Tibial artery (tissue), 4 donors: ENCODE data around the gene SIGLEC5.

Experiments
- DNase-seq, 2 donors: peaks; one replicate each; pipeline ENCODE4 v3.0.0-alpha.2; 2019
- H3K27ac ChIP-seq, 2 donors: fragments of 200-600 bp; sonication (generic) in 1 of 2; 1 replicate in 1 of 2; 2 replicates in 1 of 2; pipeline ENCODE4 v1.5.1; 2018 to 2019; ENCODE audit warnings: mild to moderate bottlenecking in 1 of 2
- H3K27me3 ChIP-seq, 2 donors: fragments of 200-600 bp; sonication (generic) in 1 of 2; one replicate each; pipeline versions ENCODE4 v1.5.1 to v1.6.0; 2016 to 2019
- H3K36me3 ChIP-seq, 3 donors: fragments of 200-600 bp; sonication (generic) in 2 of 3; one replicate each; pipeline ENCODE4 v1.5.1; 2016 to 2019; ENCODE audit warnings: mild to moderate bottlenecking in 2 of 3
- H3K4me1 ChIP-seq, 4 donors: fragments of 200-600 bp; sonication (generic) in 2 of 4; 1 replicate in 3 of 4; 2 replicates in 1 of 4; pipeline ENCODE4 v1.5.1; 2016 to 2019
- H3K4me3 ChIP-seq, 2 donors: fragments of 200-600 bp; sonication (generic) in 1 of 2; 1 replicate in 1 of 2; 2 replicates in 1 of 2; pipeline ENCODE4 v1.5.1; 2018 to 2019; ENCODE audit warnings: mild to moderate bottlenecking in 2 of 2
- H3K9me3 ChIP-seq, 3 donors: fragments of 200-600 bp; sonication (generic) in 1 of 3; one replicate each; pipeline ENCODE4 v1.5.1; 2016 to 2019
- intact Hi-C: fragments of 100-400 bp; cut with DNase I; formaldehyde crosslinking; loops from one replicate; pipeline ENCODE4 v1.15.0; 2023; ENCODE audit warnings: low total_unique reads
- TF ChIP-seq, protein P1 (sequence below), 2 experiments: fragments of 200-600 bp in 1 of 2; fragments of 450-650 bp in 1 of 2; IDR thresholded peaks; one replicate each; pipeline ENCODE4 v1.5.1; 2017 to 2019; ENCODE audit warnings: antibody characterized with exemption in 2 of 2, mild to moderate bottlenecking in 1 of 2, moderate library complexity in 1 of 2

The SIGLEC5 gene

GRCh38 chr19:51663650-51664049 lies 33.4 kb upstream of the SIGLEC5 start:
- Histone ChIP-seq H3K9me3 (no peaks in the 10 kb centered on the region), H3K4me1 (no peaks in the 10 kb centered on the region), H3K4me3 (no peak overlapping the region), H3K27me3 (peaks cover 0 to 35% of the 10 kb centered on the region in 2 donors), H3K36me3 (no peaks in the 10 kb centered on the region), H3K27ac (no peak overlapping the region)
- DNase-seq: no peak
- TF ChIP-seq, protein P1, sequence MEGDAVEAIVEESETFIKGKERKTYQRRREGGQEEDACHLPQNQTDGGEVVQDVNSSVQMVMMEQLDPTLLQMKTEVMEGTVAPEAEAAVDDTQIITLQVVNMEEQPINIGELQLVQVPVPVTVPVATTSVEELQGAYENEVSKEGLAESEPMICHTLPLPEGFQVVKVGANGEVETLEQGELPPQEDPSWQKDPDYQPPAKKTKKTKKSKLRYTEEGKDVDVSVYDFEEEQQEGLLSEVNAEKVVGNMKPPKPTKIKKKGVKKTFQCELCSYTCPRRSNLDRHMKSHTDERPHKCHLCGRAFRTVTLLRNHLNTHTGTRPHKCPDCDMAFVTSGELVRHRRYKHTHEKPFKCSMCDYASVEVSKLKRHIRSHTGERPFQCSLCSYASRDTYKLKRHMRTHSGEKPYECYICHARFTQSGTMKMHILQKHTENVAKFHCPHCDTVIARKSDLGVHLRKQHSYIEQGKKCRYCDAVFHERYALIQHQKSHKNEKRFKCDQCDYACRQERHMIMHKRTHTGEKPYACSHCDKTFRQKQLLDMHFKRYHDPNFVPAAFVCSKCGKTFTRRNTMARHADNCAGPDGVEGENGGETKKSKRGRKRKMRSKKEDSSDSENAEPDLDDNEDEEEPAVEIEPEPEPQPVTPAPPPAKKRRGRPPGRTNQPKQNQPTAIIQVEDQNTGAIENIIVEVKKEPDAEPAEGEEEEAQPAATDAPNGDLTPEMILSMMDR (IDR thresholded peaks at IDR 0.05): no peak
- intact Hi-C loops: no loop called here

DNA sequence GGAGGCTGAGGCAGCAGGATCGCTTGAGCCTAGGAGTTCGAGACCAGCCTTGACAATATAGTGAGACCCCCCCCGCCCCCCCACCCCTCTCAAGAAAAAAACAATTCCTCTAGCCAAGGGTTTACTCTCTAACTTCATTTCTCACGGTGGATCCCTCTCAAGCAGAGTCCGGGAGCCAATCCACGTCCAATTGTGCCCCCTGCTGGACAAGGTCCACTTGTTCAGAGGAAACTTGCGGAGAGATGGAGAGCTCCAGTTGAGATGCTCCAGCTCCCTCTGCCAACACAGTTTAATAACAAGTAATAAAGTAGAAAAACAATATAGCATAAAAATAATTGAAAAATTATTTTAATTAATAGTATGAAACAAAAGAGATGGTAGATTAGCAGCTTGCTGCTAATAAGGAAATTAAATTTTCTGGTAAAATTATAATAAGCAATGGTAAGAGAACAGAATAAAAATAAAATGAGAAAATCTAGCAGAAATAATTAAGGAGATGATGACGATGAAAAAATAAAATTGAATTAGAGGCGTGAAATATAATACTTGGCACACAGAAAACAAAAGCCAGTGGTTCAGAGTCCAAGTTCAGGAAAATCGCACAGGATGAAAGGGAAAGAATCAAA lies 30.9 kb upstream of the SIGLEC5 start:
- Histone ChIP-seq H3K4me1 (peaks cover 0 to 6% (median 2%) of the 10 kb centered on the region in 4 donors), H3K27me3 (peaks cover 0 to 33% of the 10 kb centered on the region in 2 donors), H3K27ac (no peak overlapping the region), H3K9me3 (no peaks in the 10 kb centered on the region), H3K36me3 (no peaks in the 10 kb centered on the region), H3K4me3 (no peak overlapping the region)
- TF ChIP-seq, protein P1 (IDR thresholded peaks at IDR 0.05): peak; percentile 34 to 37
- intact Hi-C loops: no loop called here
- peak in 1 of 2 donors; percentile 68 for DNase-seq

DNA sequence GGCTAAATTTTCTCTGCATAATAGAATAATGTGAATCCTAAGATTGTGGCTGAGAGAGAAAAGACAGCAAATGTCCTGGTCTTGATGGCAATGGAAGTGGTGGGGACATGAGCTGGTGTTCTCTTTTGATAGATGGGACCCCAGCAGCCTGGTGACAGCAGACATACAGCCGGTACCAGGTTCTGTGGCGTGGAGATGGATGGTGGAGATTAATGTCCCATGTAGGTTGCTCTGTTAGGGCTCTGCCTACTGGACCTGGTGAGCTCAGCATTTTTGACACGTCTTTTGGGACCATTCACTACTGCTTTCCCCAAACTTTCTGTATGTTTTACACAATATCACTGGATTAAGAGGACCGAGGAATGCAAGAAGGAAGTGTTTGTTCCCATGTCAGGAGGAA lies 24.6 kb upstream of the SIGLEC5 start:
- no peaks in the 10 kb centered on the region for H3K36me3 ChIP-seq
- no peak overlapping the region for H3K27ac ChIP-seq
- peaks cover 0 to 6% (median 2%) of the 10 kb centered on the region in 4 donors for H3K4me1 ChIP-seq
- TF ChIP-seq, protein P1 (IDR thresholded peaks at IDR 0.05): no peak
- DNase-seq: no peak
- intact Hi-C loops: loop anchor here (10.0 kb wide), 1 partner anchor 180 kb away; the partner anchor contains the start of gene CEACAM18
- H3K27me3 ChIP-seq: peaks cover 0 to 3% of the 10 kb centered on the region in 2 donors
- no peaks in the 10 kb centered on the region for H3K9me3 ChIP-seq
- no peak overlapping the region for H3K4me3 ChIP-seq

GRCh38 chr19:51653162-51653561 lies 23.0 kb upstream of the SIGLEC5 start:
- no peaks in the 10 kb centered on the region for H3K36me3 ChIP-seq
- H3K9me3 ChIP-seq: no peaks in the 10 kb centered on the region
- peaks cover 0 to 3% of the 10 kb centered on the region in 2 donors for H3K27me3 ChIP-seq
- no peak overlapping the region for H3K4me3 ChIP-seq
- no peak overlapping the region for H3K27ac ChIP-seq
- TF ChIP-seq, protein P1 (IDR thresholded peaks at IDR 0.05): no peak
- no peak for DNase-seq
- peaks cover 0 to 6% (median 2%) of the 10 kb centered on the region in 4 donors for H3K4me1 ChIP-seq
- intact Hi-C loops: loop anchor here (10.0 kb wide), 1 partner anchor 178 kb away; the partner anchor contains the start of gene CEACAM18

DNA sequence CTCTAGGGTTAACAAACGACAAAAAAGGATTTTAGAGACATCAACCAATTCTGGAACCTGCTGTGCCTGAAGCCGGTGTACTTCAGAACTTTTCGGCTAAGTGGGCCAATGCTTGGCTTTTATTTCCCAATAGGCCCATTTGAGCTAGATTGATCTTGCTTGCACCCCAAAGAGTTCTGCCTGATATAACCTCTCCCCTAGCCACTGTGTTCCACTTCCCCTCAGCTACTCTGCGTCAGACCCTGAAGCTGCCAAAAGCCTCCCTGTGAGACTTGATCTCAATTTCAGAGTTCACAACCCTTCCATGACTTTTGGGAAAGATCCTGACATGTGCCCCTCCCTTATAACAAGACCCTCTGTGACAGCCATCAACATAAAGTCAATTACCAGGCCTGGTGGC lies 22.1 kb upstream of the SIGLEC5 start:
- H3K4me1 ChIP-seq: peaks cover 0 to 6% (median 2%) of the 10 kb centered on the region in 4 donors
- DNase-seq: no peak
- peaks cover 0 to 3% of the 10 kb centered on the region in 2 donors for H3K27me3 ChIP-seq
- intact Hi-C loops: loop anchor here (10.0 kb wide), 1 partner anchor 177 kb away; the partner anchor contains the start of gene CEACAM18
- H3K4me3 ChIP-seq: no peak overlapping the region
- TF ChIP-seq, protein P1 (IDR thresholded peaks at IDR 0.05): no peak
- H3K36me3 ChIP-seq: no peaks in the 10 kb centered on the region
- no peak overlapping the region for H3K27ac ChIP-seq
- no peaks in the 10 kb centered on the region for H3K9me3 ChIP-seq
